Neural progenitor cell (in vitro differentiated cells): ENCODE results near the gene CUBN. TPM values are rescaled to one million over a fixed set of nuclear protein-coding genes. Genes with fewer than 3 reads are reported as not detected.
"Not testable (repeated sequence)": the region's sequence is repeated elsewhere in the genome, so short reads cannot be mapped to it uniquely, and the experiment has no call there.

Experiments
- DNase-seq: peaks from one replicate; pipeline ENCODE4 v3.0.0-alpha.2; 2016; ENCODE audit warnings: low spot score
- H2AFZ ChIP-seq: fragments of 200-600 bp; sonication (generic); replicated peaks from 2 replicates; pipeline ENCODE4 v1.6.1; 2016; ENCODE audit warnings: antibody characterized with exemption
- H3F3A ChIP-seq: fragments of 200-600 bp; sonication (generic); 2 replicates; pipeline ENCODE4 v1.6.1; 2016; ENCODE audit warnings: antibody characterized with exemption, low read depth
- H3K27ac ChIP-seq: fragments of 200-600 bp; sonication (generic); 2 replicates; pipeline ENCODE4 v1.5.1; 2016; ENCODE audit warnings: mild to moderate bottlenecking
- H3K27me3 ChIP-seq: fragments of 200-600 bp; sonication (generic); 2 replicates; pipeline ENCODE4 v1.6.1; 2016; ENCODE audit warnings: mild to moderate bottlenecking, moderate library complexity
- H3K36me3 ChIP-seq: fragments of 200-600 bp; sonication (generic); 2 replicates; pipeline ENCODE4 v1.5.1; 2016
- H3K4me1 ChIP-seq: fragments of 200-600 bp; sonication (generic); 2 replicates; pipeline ENCODE4 v1.6.1; 2016; ENCODE audit warnings: mixed run types
- H3K4me2 ChIP-seq: fragments of 200-600 bp; sonication (generic); 2 replicates; pipeline ENCODE4 v1.6.1; 2016
- H3K4me3 ChIP-seq: fragments of 200-600 bp; sonication (generic); 2 replicates; pipeline ENCODE4 v1.5.1; 2016
- H3K79me2 ChIP-seq: fragments of 200-600 bp; sonication (generic); 2 replicates; pipeline ENCODE4 v1.6.1; 2016; ENCODE audit warnings: low read depth
- H3K9ac ChIP-seq: fragments of 200-600 bp; sonication (generic); 2 replicates; pipeline ENCODE4 v1.6.1; 2016
- H3K9me3 ChIP-seq: fragments of 200-600 bp; sonication (generic); 2 replicates; pipeline ENCODE4 v1.5.1; 2016; ENCODE audit warnings: low read depth
- H4K20me1 ChIP-seq: fragments of 200-600 bp; sonication (generic); 2 replicates; pipeline ENCODE4 v1.6.1; 2016; ENCODE audit warnings: low read depth
- H3K27ac Mint-ChIP-seq: 3 replicates; pipeline ENCODE4 v1.8.0; 2021; ENCODE audit warnings: mixed read lengths
- H3K27me3 Mint-ChIP-seq: 2 replicates; pipeline ENCODE4 v1.8.0; 2022; ENCODE audit warnings: low read depth, mild to moderate bottlenecking, inconsistent platforms, moderate library complexity, mixed read lengths; ENCODE audit not compliant: insufficient read depth
- H3K36me3 Mint-ChIP-seq: 3 replicates; pipeline ENCODE4 v1.8.0; 2021; ENCODE audit warnings: mixed read lengths
- H3K4me1 Mint-ChIP-seq: 3 replicates; pipeline ENCODE4 v1.8.0; 2021; ENCODE audit warnings: mixed read lengths
- H3K4me3 Mint-ChIP-seq: 3 replicates; pipeline ENCODE4 v1.8.0; 2021; ENCODE audit warnings: mild to moderate bottlenecking, moderate library complexity, mixed read lengths
- H3K9me3 Mint-ChIP-seq: 3 replicates; pipeline ENCODE4 v1.8.0; 2020; ENCODE audit warnings: mixed read lengths
- EZH2 ChIP-seq: fragments of 200-600 bp; sonication (generic); IDR thresholded peaks from 2 replicates; pipeline ENCODE4 v1.6.1; 2017; ENCODE audit warnings: antibody characterized with exemption, mild to moderate bottlenecking, moderate library complexity
- EZH2phosphoT487 ChIP-seq: fragments of 200-600 bp; sonication (generic); IDR thresholded peaks from 2 replicates; pipeline ENCODE4 v1.6.1; 2017; ENCODE audit warnings: antibody characterized with exemption
- total RNA-seq: library from RNA; depleted of rRNA; stranded (reverse); fragments of >200 nt; gene quantifications from 2 replicates; pipeline ENCODE4 v1.2.3, GENCODE V29; 2015; ENCODE audit warnings: low replicate concordance
- TF ChIP-seq, protein P1 (sequence below): fragments of 200-600 bp; sonication (generic); IDR thresholded peaks from 2 replicates; pipeline ENCODE4 v1.5.1; 2017; ENCODE audit warnings: antibody characterized with exemption, mild to moderate bottlenecking

CUBN gene
- total RNA-seq, 1 donor from 2014 or later, result 2.2 TPM

DNA sequence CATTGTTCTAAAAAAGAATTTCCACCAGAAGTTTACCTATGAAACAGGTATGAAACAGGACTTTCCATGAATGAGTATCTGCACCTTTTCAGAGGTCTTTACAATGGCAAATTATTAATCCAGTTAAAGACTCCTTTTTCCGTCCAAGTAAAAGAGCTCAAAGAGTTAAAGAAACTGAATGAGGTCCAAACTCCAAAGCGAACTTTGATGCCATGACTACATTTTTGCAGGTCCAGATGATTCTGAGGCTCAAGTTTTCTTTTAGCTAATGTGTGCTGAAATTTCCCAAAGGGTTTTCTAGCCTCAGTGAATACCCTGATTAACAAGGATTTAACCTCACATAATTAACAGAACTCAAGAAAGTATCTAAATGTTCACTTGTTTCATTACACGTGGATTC lies 9.8 kb downstream of the CUBN start:
- no peaks in the 10 kb centered on the region for H3K9me3 ChIP-seq
- DNase-seq, result no peak
- Mint-ChIP-seq H3K4me1 (peaks cover 21% of the 10 kb centered on the region), H3K36me3 (peaks cover 3% of the 10 kb centered on the region), H3K9me3 (no peaks in the 10 kb centered on the region), H3K4me3 (no peak overlapping the region), H3K27ac (no peak overlapping the region), H3K27me3 (peaks cover 2% of the 10 kb centered on the region)
- no peak overlapping the region for H3K27ac ChIP-seq
- H3K9ac ChIP-seq, result no peak overlapping the region
- no peaks in the 10 kb centered on the region for H4K20me1 ChIP-seq
- H3K4me2 ChIP-seq, result no peak overlapping the region
- TF ChIP-seq, protein P1, sequence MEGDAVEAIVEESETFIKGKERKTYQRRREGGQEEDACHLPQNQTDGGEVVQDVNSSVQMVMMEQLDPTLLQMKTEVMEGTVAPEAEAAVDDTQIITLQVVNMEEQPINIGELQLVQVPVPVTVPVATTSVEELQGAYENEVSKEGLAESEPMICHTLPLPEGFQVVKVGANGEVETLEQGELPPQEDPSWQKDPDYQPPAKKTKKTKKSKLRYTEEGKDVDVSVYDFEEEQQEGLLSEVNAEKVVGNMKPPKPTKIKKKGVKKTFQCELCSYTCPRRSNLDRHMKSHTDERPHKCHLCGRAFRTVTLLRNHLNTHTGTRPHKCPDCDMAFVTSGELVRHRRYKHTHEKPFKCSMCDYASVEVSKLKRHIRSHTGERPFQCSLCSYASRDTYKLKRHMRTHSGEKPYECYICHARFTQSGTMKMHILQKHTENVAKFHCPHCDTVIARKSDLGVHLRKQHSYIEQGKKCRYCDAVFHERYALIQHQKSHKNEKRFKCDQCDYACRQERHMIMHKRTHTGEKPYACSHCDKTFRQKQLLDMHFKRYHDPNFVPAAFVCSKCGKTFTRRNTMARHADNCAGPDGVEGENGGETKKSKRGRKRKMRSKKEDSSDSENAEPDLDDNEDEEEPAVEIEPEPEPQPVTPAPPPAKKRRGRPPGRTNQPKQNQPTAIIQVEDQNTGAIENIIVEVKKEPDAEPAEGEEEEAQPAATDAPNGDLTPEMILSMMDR, result no peak
- no peaks in the 10 kb centered on the region for H3K36me3 ChIP-seq
- H3K4me3 ChIP-seq, result no peak overlapping the region
- no peaks in the 10 kb centered on the region for H3F3A ChIP-seq
- no peaks in the 10 kb centered on the region for H3K79me2 ChIP-seq
- H3K27me3 ChIP-seq, result no peaks in the 10 kb centered on the region
- H3K4me1 ChIP-seq, result peaks cover 15% of the 10 kb centered on the region
- H2AFZ ChIP-seq, result peak overlapping the region; percentile 53

DNA sequence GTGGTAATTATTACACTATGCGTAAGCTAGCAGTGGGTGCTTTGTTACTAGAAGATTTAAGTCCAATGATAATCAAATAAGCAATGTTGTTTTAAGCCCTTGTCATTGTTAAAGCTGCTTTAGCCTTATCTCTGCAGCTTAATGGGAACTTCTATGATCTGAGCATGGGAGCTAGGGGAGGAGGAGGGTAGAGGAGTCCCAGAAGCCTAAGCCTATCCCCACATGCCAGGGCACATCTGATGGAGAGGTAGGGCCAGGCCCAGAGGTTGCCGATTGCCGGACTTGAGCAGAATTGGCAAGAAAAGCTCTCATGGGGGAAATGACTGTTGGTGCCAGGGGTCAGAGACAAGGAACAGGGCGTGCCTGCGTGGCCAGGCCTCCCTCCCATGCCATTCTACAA lies 13.4 kb downstream of the CUBN start:
- Mint-ChIP-seq H3K27ac (no peak overlapping the region), H3K4me3 (no peak overlapping the region)

DNA sequence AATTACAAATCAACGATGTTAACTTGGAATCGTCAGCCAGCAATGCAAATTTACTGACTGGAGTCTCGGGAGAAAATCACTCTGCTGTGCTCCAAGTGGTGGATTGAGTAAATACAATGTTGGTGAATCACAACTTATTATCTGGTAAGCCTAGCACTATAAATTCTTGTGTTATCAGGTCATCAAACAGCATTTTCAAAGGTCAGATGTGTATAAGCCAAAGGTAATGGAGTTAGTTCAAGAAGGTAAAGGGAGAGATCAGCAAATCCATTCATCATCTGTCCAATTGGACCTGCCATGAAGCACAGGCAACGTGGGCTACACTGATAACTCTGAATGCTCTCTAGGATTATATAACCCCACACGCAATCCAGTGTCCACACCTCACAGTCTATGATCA lies 13.9 kb downstream of the CUBN start:
- H4K20me1 ChIP-seq, result no peaks in the 10 kb centered on the region
- no peaks in the 10 kb centered on the region for H3K36me3 ChIP-seq
- H3F3A ChIP-seq, result no peaks in the 10 kb centered on the region
- H3K4me3 ChIP-seq, result no peak overlapping the region
- H3K9me3 ChIP-seq, result no peaks in the 10 kb centered on the region
- H3K27me3 ChIP-seq, result no peaks in the 10 kb centered on the region
- peaks cover 13% of the 10 kb centered on the region for H3K4me1 Mint-ChIP-seq
- no peaks in the 10 kb centered on the region for H3K79me2 ChIP-seq
- H3K9ac ChIP-seq, result no peak overlapping the region
- TF ChIP-seq, protein P1, result no peak
- no peak for TF ChIP-seq EZH2phosphoT487
- TF ChIP-seq EZH2, result no peak
- H3K4me1 ChIP-seq, result peaks cover 4% of the 10 kb centered on the region
- no peak overlapping the region for H3K4me3 Mint-ChIP-seq
- peaks cover 3% of the 10 kb centered on the region for H3K36me3 Mint-ChIP-seq
- no peak overlapping the region for H3K4me2 ChIP-seq
- no peak overlapping the region for H3K27ac Mint-ChIP-seq
- no peak overlapping the region for H3K27ac ChIP-seq
- H3K9me3 Mint-ChIP-seq, result no peaks in the 10 kb centered on the region
- H3K27me3 Mint-ChIP-seq, result peaks cover 5% of the 10 kb centered on the region
- no peak overlapping the region for H2AFZ ChIP-seq
- DNase-seq, result no peak

More for the DNA sequence above, 13.4 kb downstream of the CUBN start:
- H3K4me3 ChIP-seq, result no peak overlapping the region
- no peak overlapping the region for H3K27ac ChIP-seq
- no peak overlapping the region for H2AFZ ChIP-seq
- no peak overlapping the region for H3K9ac ChIP-seq
- TF ChIP-seq EZH2phosphoT487 (no peak), EZH2 (no peak)
- TF ChIP-seq, protein P1, result no peak
- no peak overlapping the region for H3K4me2 ChIP-seq
- no peaks in the 10 kb centered on the region for H4K20me1 ChIP-seq
- H3K4me1 ChIP-seq, result peaks cover 4% of the 10 kb centered on the region
- peaks cover 14% of the 10 kb centered on the region for H3K4me1 Mint-ChIP-seq
- H3K79me2 ChIP-seq, result no peaks in the 10 kb centered on the region
- DNase-seq, result no peak
- H3K9me3 Mint-ChIP-seq, result no peaks in the 10 kb centered on the region
- H3K9me3 ChIP-seq, result no peaks in the 10 kb centered on the region
- H3F3A ChIP-seq, result no peaks in the 10 kb centered on the region
- H3K27me3 ChIP-seq, result no peaks in the 10 kb centered on the region
- no peaks in the 10 kb centered on the region for H3K36me3 ChIP-seq
- peaks cover 5% of the 10 kb centered on the region for H3K27me3 Mint-ChIP-seq
- peaks cover 3% of the 10 kb centered on the region for H3K36me3 Mint-ChIP-seq

DNA sequence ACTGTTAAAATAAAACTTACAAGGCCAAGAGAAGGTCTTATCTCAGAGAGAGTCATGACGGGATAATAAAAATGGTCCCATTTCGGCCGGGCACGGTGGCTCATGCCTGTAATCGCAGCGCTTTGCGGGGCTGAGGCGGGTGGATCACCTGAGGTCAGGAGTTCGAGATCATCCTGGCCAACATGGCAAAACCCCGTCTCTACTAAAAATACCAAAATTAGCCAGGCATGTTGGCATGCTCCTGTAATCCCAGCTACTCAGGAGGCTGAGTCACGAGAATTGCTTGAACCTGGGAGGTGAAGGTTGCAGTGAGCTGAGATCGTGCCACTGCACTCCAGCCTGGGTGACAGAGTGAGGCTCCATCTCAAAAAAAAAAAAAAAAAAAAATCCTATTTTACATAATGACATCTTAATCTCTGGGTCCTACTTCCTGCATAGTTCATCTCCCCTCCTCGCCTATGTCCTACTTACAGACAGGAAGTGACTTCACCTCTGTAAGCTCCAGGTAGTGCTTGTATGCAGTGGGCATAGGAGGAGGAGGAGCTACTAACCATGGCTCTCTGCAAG lies 14.7 kb downstream of the CUBN start:
- H3K9me3 ChIP-seq, H3K4me1 ChIP-seq, H3K4me3 ChIP-seq, H4K20me1 ChIP-seq, H3K27me3 ChIP-seq, H3K27me3 Mint-ChIP-seq, H3K79me2 ChIP-seq, H3K9ac ChIP-seq, H3F3A ChIP-seq, H3K4me2 ChIP-seq, H3K36me3 Mint-ChIP-seq, H3K4me3 Mint-ChIP-seq, H3K27ac ChIP-seq, H3K9me3 Mint-ChIP-seq, DNase-seq, H2AFZ ChIP-seq, H3K36me3 ChIP-seq: not testable (repeated sequence)
- Mint-ChIP-seq H3K4me1 (peaks cover 10% of the 10 kb centered on the region), H3K27ac (peak overlapping the region; percentile 17)
